Measurements from ENCODE around the gene RMRP.

- TF ChIP-seq, protein P1, sequence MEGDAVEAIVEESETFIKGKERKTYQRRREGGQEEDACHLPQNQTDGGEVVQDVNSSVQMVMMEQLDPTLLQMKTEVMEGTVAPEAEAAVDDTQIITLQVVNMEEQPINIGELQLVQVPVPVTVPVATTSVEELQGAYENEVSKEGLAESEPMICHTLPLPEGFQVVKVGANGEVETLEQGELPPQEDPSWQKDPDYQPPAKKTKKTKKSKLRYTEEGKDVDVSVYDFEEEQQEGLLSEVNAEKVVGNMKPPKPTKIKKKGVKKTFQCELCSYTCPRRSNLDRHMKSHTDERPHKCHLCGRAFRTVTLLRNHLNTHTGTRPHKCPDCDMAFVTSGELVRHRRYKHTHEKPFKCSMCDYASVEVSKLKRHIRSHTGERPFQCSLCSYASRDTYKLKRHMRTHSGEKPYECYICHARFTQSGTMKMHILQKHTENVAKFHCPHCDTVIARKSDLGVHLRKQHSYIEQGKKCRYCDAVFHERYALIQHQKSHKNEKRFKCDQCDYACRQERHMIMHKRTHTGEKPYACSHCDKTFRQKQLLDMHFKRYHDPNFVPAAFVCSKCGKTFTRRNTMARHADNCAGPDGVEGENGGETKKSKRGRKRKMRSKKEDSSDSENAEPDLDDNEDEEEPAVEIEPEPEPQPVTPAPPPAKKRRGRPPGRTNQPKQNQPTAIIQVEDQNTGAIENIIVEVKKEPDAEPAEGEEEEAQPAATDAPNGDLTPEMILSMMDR (IDR thresholded peaks at IDR 0.05), result no peak
- no peak for TF ChIP-seq POLR2A (IDR thresholded peaks at IDR 0.05)
These were observed 22.7 kb upstream of the RMRP start for GRCh38 chr9:35680331-35681105.

Data from heart left ventricle (tissue), 13 donors.